Fibroblast of skin of back (primary cell): ENCODE measurements around the gene HES5.

Experiments
- DNase-seq: peaks from one replicate; pipeline ENCODE4 v3.0.0-alpha.2; 2013

The HES5 gene

DNA sequence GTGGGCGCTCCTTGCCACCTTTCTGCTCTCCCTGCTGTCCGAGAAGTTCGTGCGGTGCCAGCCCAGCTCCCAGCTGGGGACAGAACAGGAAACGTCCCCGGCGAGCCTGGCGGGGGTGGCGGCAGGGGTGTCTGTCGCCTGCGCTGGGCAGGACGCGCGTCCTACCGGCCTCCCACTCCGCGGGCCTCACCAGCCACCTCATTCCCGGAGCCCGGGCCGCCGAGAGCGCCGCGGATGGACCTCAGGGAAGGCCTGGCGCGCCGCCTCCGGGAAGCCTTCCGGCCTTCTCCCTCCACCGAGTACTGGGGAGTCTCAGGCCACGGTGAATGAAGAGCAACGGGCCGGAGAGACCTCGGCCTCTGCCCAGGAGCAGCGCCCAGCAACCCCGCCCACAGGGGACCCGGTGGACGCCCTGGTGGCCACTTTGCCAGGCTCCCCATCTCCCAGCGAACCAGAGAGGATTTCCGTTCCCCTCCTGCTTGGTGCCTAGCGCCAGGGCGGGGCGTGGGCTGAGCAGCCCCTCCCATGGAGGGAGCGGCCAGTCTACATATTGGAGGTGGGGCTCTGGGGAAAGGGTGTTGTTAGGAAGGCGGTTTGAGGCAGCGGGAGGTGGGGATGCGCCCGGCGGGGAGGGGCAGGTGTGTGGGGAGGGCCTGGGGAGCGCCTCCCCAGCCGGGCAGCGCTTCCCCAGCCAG, 16.6 kb upstream of the HES5 start:
- DNase-seq, result peak; percentile 88

- DNase-seq, result peak; percentile 82
These were observed 15.9 kb upstream of the HES5 start for GRCh38 chr1:2545754-2546514.

DNA sequence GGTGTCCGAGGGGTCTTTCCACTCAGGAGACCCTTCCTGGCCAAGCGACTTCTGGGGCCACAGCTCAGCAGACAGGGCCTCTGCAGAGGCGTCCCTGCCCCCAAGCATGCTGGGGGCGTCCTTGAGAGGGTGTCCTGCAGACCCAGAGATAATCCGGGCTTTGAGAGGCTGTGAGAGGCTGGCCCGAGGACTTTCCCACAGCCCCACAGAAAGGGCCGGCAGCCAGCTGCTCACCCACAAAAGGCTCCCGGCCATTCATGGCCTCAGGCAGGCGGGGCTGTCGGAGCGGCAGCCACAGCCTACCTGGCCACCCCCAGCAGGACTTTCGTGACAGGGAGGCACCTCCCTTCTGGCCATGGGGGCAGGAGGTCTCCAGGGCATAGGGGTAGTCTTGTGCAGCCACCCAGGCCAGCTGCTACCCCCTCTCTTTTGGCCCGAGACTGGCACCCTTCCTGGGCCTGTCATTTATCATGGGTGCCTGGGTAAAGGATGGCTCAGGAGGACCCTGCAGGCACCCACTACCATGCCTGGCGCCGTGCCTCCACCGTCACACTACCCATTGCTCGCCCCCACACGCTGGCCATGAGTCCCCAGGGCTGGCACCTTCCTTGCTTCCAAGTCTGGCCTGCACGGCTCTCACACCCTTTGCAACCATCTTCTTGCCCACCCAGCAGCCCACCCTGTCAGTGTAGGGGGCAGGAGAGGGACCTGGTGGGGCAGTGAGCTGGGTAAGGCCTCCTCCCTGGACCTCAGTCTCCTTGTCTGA, 15.0 kb upstream of the HES5 start:
- no peak for DNase-seq

- DNase-seq, result no peak
These were observed 14.2 kb upstream of the HES5 start for GRCh38 chr1:2544093-2544874.

- peak; percentile 45 for DNase-seq
These were observed 13.6 kb upstream of the HES5 start for GRCh38 chr1:2543543-2544092.

GRCh38 chr1:2542246-2542915, 12.3 kb upstream of the HES5 start:
- DNase-seq, result no peak

DNA sequence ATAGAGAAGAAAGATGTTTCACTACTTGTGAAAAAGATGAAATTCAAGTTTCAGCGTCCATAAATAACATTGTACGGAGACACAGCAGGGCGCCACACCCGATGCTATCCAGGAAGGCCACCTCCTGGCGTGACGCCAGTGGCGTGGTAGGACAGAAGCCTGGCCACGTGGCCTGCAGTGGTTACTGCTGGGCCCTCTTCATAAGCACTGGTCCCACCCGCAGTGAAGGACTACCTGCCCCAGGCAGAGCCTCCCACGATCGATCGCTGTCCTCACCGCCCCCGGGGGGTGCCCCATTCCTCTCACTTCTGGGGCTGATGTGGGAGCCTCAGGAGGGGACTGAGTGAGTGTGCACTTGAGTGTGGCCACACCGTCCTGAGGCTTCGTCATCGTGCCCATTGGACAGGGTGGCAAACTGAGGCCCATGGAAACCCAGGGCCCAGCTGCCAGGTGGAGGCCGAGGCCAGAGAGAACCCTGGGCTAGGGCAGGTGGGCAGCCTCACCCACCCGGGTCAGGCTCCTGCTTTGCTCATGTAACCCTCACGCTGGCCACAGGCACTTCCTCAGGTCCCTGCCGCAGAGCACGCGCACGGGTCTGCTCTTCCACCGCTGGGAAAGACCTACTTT, 11.7 kb upstream of the HES5 start:
- peak; percentile 50 for DNase-seq

DNA sequence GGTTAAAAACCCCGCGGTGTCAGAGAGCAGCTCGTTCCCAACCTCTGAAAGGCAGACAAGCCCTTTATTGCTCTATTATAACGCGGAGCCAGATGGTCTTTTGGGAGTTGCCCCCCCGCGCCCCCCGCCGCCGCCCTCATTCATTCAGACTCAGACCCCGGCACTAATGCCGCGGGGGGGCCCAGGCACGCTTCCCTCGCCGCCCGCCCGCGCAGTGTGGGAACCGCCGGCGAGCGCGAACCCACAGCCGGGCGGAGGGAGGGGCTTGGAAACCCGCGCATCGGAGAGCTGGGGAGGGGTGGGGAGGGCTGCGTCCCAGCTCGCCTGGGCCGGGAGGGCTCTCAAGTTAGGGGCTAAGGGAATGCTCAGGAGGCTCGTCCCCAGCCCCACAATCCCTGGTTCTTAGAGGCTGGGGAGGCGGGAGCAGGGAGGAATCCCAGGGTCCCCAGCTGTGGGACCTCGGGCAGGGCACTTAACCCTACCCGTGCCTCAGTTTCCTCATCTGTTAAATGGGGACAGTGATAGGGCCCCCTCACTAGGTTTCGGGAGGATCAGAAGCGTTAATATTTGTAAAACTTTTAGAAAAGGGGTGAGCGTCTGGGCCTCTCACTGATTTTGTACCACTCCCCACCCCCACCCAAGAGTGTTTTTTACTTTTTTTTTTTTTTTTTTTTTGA, 10.9 kb upstream of the HES5 start:
- DNase-seq, result no peak

DNA sequence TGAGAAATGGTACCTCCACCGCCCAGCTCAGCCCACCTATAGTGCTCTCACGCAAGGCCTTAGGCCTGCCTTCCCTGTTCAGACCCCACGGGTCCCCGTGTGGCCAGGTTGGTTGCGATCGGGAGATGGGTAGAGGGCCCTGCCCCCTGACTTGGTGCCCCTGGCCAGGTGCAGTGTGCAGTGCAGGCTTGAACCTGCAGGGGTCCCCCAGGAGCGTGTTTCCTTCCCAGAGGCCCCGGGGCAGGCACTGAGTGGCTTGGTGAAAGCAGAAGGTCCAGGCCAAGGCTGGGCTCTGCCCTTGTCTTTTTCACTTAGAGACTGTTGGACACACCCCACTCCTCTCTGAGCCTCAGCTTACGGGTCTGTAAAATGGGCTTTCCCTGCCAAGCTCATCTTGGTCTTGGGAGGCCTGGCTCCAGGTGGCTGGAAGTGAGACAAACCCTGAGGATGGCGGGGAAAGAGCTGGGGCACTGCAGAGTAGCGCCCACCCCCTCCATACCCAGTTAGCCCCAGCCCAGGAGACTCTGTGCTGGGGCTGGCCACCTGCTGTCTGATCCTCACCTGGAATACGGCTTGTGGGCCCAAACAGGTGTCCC, 9.3 kb upstream of the HES5 start:
- no peak for DNase-seq

GRCh38 chr1:2538872-2539271, 8.8 kb upstream of the HES5 start:
- no peak for DNase-seq

GRCh38 chr1:2538376-2538775, 8.3 kb upstream of the HES5 start:
- no peak for DNase-seq

GRCh38 chr1:2537784-2538115, 7.7 kb upstream of the HES5 start:
- DNase-seq, result no peak

DNA sequence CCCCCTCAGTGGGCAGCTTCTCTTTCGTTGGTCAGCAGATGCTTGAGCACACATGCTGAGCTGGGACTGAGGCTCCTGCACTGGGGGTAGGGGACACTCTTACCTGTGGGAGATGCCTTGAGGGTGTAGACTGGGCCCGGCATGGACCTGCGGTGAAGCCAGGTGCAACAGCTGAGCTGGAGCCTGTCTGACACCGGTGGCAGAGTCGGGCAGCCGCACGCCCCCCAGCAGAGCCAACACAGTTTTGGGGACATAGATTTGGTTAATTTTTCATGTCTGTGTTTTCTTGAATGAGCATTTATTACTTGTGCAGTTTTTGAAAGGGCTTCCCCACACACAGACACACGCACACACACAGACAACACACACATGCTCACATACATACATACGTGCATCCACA, 5.9 kb upstream of the HES5 start:
- DNase-seq, result no peak

GRCh38 chr1:2535455-2535854, 5.4 kb upstream of the HES5 start:
- no peak for DNase-seq

DNA sequence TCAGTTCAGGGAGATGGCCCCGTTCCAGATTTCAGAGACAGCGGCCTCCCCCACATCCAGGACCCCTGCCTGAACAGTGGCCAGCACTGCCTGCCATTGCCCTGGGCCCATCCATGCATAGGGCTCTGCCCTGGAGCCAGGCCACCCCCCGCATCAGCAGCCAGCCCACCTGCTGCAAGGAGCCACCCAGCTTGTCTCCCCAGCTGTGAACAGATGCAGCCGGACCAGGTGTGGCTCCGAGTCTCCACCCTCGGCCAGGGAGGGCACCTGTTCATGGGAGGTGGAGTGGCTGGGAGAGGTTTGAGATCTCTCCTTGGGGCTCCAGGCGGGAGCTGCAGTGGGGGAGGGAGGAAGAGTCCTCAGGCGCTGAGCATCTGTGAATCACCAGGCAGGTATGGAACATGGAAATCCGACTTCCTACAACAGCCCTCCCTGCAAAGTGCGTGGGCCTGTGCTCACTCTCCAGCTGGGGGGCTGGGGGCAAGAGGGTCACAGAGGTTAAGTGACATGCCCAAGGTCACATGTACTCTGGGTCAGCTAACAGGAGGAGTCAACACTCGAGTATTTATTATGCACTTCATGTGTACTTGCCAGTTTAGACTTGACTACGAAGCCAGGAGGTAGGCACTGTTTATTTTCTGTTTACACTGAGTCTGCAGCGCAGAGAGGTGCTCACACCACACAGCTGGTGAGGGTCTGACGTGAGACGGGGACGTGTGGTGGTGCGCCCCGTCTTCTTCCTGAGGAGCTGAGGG, 4.8 kb upstream of the HES5 start:
- peak; percentile 69 for DNase-seq

- no peak for DNase-seq
These were observed 4.2 kb upstream of the HES5 start for GRCh38 chr1:2534315-2534686.

DNA sequence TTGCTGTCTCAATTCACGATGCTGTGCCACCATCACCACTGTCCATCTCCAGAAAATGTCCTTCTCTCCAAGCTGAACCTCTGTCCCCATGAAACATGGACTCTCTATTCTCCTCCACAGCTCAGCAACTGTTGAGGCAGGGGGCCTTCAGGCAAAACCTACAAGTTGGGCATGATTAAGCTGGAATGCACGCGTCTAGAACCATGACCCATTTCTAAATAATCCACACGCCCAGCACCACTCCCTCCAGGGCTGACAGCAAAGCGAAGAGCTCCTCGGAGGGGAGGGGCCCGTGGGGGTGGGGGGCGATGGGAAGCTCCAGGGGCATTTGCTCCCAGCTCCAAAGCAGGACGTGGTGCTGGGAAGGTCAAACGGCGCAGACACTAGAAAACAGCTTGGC, 3.3 kb upstream of the HES5 start:
- peak; percentile 93 for DNase-seq

GRCh38 chr1:2532485-2533160, 2.6 kb upstream of the HES5 start:
- DNase-seq, result no peak
